Transverse colon (tissue), 4 donors: Measurements from ENCODE around the gene ABCA1. TPM values are rescaled to one million over a fixed set of nuclear protein-coding genes. Genes with fewer than 3 reads are reported as not detected.
"Not testable (repeated sequence)": the region's sequence is repeated elsewhere in the genome, so short reads cannot be mapped to it uniquely, and the experiment has no call there.

Source experiments
- DNase-seq: peaks from one replicate; pipeline ENCODE4 v3.0.0-alpha.2; 2019
- H3K27ac ChIP-seq, 4 donors: fragments of 200-600 bp; sonication (generic); 2 replicates each; pipeline ENCODE4 v1.5.1; 2016 to 2018; ENCODE audit warnings: inconsistent platforms in 4 of 4
- H3K27me3 ChIP-seq: fragments of 200-600 bp; sonication (generic); 2 replicates; pipeline ENCODE4 v1.5.1; 2017; ENCODE audit warnings: inconsistent platforms
- H3K36me3 ChIP-seq, 4 donors: fragments of 200-600 bp; sonication (generic); 2 replicates each; pipeline ENCODE4 v1.5.1; 2017 to 2019; ENCODE audit warnings: inconsistent platforms in 4 of 4
- H3K4me1 ChIP-seq, 4 donors: fragments of 200-600 bp; sonication (generic); 2 replicates each; pipeline ENCODE4 v1.5.1; 2017 to 2020; ENCODE audit warnings: inconsistent platforms in 4 of 4
- H3K4me3 ChIP-seq, 4 donors: fragments of 200-600 bp; sonication (generic); 1 replicate in 1 of 4; 2 replicates in 3 of 4; pipeline versions ENCODE4 v1.5.1 to v1.6.1; 2017 to 2019; ENCODE audit warnings: inconsistent platforms in 4 of 4
- H3K9me3 ChIP-seq, 2 donors: fragments of 200-600 bp; sonication (generic); 2 replicates each; pipeline ENCODE4 v1.5.1; 2017 to 2019; ENCODE audit warnings: inconsistent platforms in 2 of 2
- EP300 ChIP-seq: sonication (generic); formaldehyde crosslinking; IDR thresholded peaks from one replicate; pipeline ENCODE4 v1.6.1; 2017; ENCODE audit warnings: antibody characterized with exemption, low read depth
- POLR2A ChIP-seq: fragments of 450-650 bp; IDR thresholded peaks from one replicate; pipeline ENCODE4 v1.6.1; 2016; ENCODE audit warnings: antibody characterized with exemption, mild to moderate bottlenecking, moderate library complexity
- POLR2AphosphoS5 ChIP-seq, 3 donors: sonication (generic); formaldehyde crosslinking; IDR thresholded peaks; one replicate each; pipeline ENCODE4 v1.6.1; 2016; ENCODE audit warnings: antibody characterized with exemption in 3 of 3
- WGBS, 2 donors: methylation state at CpG; one replicate each; pipeline ENCODE4 v1.1.5; 2018; ENCODE audit warnings: low coverage in 1 of 2; 5-methylcytosine and 5-hydroxymethylcytosine counted together
- in situ Hi-C, 4 donors: fragments of 200-750 bp; cut with MboI; loops; one replicate each; pipeline versions ENCODE4 v1.15.0 to v1.15.1; 2017; ENCODE audit warnings: low sequenced_read_pairs in 3 of 4, low pct_ligation_motif_present in 1 of 4, low pct_unique_long_range_greater_than_20kb in 1 of 4
- intact Hi-C: fragments of 100-400 bp; cut with DNase I; formaldehyde crosslinking; loops from one replicate; pipeline ENCODE4 v1.15.1; 2023; ENCODE audit warnings: low total_unique reads
- total RNA-seq, 4 donors: library from RNA; depleted of rRNA; stranded (reverse); fragments of >200 nt; gene quantifications; one replicate each; pipeline ENCODE4 v1.1.0, GENCODE V29; 2016
- TF ChIP-seq, protein P1 (sequence below), 5 experiments: fragments of 200-600 bp in 3 of 5; fragments of 450-650 bp in 2 of 5; sonication (generic) in 3 of 5; IDR thresholded peaks; 1 replicate in 2 of 5; 2 replicates in 3 of 5; pipeline ENCODE4 v1.5.1; 2016 to 2017; ENCODE audit warnings: antibody characterized with exemption in 5 of 5, inconsistent platforms in 3 of 5, mild to moderate bottlenecking in 2 of 5, moderate library complexity in 1 of 5

Gene ABCA1
- total RNA-seq, 4 donors from 2014 or later, result 20.5 to 67.3 (median 60.5) TPM

DNA sequence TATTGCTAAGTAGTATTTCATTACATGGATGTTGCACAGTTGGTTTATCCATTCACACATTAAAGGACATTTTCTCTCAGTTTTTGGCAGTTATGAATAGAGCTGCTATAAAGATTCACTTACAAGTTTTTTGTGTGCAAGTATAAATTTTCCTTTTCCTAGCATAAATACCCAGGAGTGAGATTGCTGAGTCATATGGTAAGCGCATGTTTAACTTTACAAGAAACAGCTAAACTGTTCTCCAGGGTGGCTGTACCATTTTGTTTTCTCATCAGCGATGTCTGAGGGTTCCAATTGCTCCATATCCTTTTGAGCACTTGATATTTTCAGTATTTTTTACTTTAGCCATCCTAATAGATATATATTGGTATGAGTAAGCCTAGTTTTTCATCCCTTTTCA, 16.4 kb upstream of the ABCA1 start:
- TF ChIP-seq POLR2A (no peak), EP300 (no peak), POLR2AphosphoS5 (IDR thresholded peaks at IDR 0.05) (no peak)
- TF ChIP-seq, protein P1, sequence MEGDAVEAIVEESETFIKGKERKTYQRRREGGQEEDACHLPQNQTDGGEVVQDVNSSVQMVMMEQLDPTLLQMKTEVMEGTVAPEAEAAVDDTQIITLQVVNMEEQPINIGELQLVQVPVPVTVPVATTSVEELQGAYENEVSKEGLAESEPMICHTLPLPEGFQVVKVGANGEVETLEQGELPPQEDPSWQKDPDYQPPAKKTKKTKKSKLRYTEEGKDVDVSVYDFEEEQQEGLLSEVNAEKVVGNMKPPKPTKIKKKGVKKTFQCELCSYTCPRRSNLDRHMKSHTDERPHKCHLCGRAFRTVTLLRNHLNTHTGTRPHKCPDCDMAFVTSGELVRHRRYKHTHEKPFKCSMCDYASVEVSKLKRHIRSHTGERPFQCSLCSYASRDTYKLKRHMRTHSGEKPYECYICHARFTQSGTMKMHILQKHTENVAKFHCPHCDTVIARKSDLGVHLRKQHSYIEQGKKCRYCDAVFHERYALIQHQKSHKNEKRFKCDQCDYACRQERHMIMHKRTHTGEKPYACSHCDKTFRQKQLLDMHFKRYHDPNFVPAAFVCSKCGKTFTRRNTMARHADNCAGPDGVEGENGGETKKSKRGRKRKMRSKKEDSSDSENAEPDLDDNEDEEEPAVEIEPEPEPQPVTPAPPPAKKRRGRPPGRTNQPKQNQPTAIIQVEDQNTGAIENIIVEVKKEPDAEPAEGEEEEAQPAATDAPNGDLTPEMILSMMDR (IDR thresholded peaks at IDR 0.05), result no peak
- 73 to 84% methylated on average over 2 of the region's 2 CpGs for WGBS, 2 donors

DNA sequence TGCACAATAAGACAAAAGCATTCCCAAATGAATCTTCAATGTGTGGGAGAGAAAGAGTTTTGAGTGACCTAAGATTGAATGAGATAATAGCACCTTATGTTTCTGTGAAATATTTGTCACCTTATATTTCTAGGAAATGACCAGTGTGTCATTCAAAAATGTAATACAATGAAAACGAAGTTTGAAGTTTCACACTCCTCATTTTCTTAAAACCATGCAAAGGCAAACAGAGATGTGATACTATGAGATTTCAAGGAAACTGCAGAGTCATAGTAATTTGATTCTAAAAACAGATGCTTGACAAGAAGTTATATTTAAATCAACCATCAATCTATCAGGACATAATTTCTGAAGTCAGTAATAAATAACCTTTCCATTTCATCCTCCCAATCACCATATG, 13.6 kb upstream of the ABCA1 start:
- no peaks in the 10 kb centered on the region for H3K27me3 ChIP-seq
- no peak for TF ChIP-seq POLR2A
- TF ChIP-seq POLR2AphosphoS5 (IDR thresholded peaks at IDR 0.05), result no peak
- TF ChIP-seq EP300, result no peak
- TF ChIP-seq, protein P1 (IDR thresholded peaks at IDR 0.05), result no peak
- 42 to 50% methylated on average over 1 of the region's 1 CpG for WGBS, 2 donors
- no peak for DNase-seq
- H3K27ac ChIP-seq, result peak overlapping the region in 1 of 4 donors; percentile 9
- intact Hi-C loops, result no loop called here
- H3K36me3 ChIP-seq, result no peaks in the 10 kb centered on the region
- no peak overlapping the region for H3K4me3 ChIP-seq
- H3K4me1 ChIP-seq, result peaks cover 0 to 11% (median 4%) of the 10 kb centered on the region in 4 donors
- in situ Hi-C loops, result no loop called here
- no peaks in the 10 kb centered on the region for H3K9me3 ChIP-seq

More for the DNA sequence above, 16.4 kb upstream of the ABCA1 start:
- intact Hi-C loops (no loop called here), in situ Hi-C loops (no loop called here)
- Histone ChIP-seq H3K36me3 (no peaks in the 10 kb centered on the region), H3K4me3 (no peak overlapping the region), H3K27me3 (no peaks in the 10 kb centered on the region), H3K27ac (no peak overlapping the region), H3K4me1 (peaks cover 0 to 6% (median 2%) of the 10 kb centered on the region in 4 donors), H3K9me3 (no peaks in the 10 kb centered on the region)
- DNase-seq, result no peak

DNA sequence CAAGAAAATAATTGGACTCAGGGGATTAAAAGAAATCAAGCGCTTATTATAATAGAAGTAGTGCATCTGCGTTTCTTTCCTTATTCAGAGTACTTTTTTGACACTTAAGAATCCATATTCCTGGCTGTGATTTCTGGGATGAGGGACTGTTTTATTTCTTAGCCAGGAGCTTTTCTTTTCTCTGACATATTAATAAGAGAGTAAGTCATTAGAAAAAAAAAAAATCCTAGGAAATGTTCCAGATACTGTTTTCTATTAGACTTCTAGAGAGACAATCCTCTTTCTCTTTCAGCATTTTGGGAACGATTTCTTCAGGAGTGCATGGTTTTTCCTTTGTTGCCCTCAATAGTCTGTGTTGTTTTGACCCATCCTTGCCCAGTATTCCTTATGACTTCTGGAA, 8.3 kb upstream of the ABCA1 start:
- Histone ChIP-seq H3K9me3 (no peaks in the 10 kb centered on the region), H3K27me3 (no peaks in the 10 kb centered on the region), H3K4me1 (peaks cover 0 to 19% (median 2%) of the 10 kb centered on the region in 4 donors), H3K4me3 (no peak overlapping the region), H3K27ac (peak overlapping the region; percentile 30 to 78 (median 45)), H3K36me3 (no peaks in the 10 kb centered on the region)
- intact Hi-C loops, result no loop called here
- in situ Hi-C loops, result no loop called here
- WGBS, 2 donors, result 74 to 75% methylated on average over 3 of the region's 3 CpGs
- peak in 2 of 3 donors; percentile 43 to 71 for TF ChIP-seq POLR2AphosphoS5 (IDR thresholded peaks at IDR 0.05)
- TF ChIP-seq POLR2A, result no peak
- no peak for TF ChIP-seq EP300
- TF ChIP-seq, protein P1 (IDR thresholded peaks at IDR 0.05), result no peak
- DNase-seq, result no peak

DNA sequence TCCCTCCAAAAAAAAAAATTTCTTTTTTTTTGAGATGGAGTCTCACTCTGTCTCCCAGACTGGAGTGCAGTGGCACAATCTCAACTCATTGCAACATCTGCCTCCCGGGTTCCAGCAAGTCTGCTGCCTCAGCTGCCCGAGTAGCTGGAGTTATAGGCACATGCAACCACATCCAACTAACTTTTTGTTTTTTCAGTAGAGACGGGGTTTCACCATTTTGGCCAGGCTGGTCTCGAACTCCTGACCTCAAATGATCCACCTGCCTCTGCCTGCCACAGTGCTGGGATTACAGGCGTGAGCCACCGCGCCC, 7.5 kb upstream of the ABCA1 start:
- H3K9me3 ChIP-seq, H3K27me3 ChIP-seq, H3K4me3 ChIP-seq, DNase-seq, intact Hi-C loops, H3K36me3 ChIP-seq, in situ Hi-C loops: not testable (repeated sequence)
- peak overlapping the region in 3 of 4 donors; percentile 30 to 78 (median 54) for H3K27ac ChIP-seq
- WGBS, 2 donors, result 72 to 77% methylated on average over 5 to 7 of the region's 7 CpGs
- H3K4me1 ChIP-seq, result peaks cover 0 to 19% (median 2%) of the 10 kb centered on the region in 4 donors
